Thoracic aorta (tissue), 2 donors: ENCODE measurements around the gene MBD5. TPM values are rescaled to one million over a fixed set of nuclear protein-coding genes. Genes with fewer than 3 reads are reported as not detected.

ENCODE experiments used
- ATAC-seq: fragments of 150-250 bp; one replicate; pipeline ENCODE4 v1.8.0; 2017; ENCODE audit warnings: low read depth; ENCODE audit not compliant: insufficient number of reproducible peaks, low FRiP score
- DNase-seq: peaks from one replicate; pipeline ENCODE4 v3.0.0-alpha.2; 2020; ENCODE audit warnings: low spot score
- H3K27ac ChIP-seq, 2 donors: fragments of 200-600 bp; sonication (generic); 1 replicate in 1 of 2; 2 replicates in 1 of 2; pipeline ENCODE4 v1.5.1; 2016; ENCODE audit warnings: mild to moderate bottlenecking in 2 of 2, moderate library complexity in 2 of 2
- H3K27me3 ChIP-seq: fragments of 200-600 bp; sonication (generic); replicated peaks from 2 replicates; pipeline ENCODE4 v1.6.0; 2016; ENCODE audit warnings: mild to moderate bottlenecking; ENCODE audit not compliant: insufficient read depth
- H3K36me3 ChIP-seq: fragments of 200-600 bp; sonication (generic); one replicate; pipeline ENCODE4 v1.5.1; 2016
- H3K4me1 ChIP-seq, 2 donors: fragments of 200-600 bp; sonication (generic); 1 replicate in 1 of 2; 2 replicates in 1 of 2; pipeline versions ENCODE4 v1.5.1 to v1.6.0; 2016; ENCODE audit warnings: low read depth in 2 of 2, mild to moderate bottlenecking in 1 of 2; ENCODE audit not compliant: control insufficient read depth in 1 of 2
- H3K4me3 ChIP-seq: fragments of 200-600 bp; sonication (generic); 2 replicates; pipeline ENCODE4 v1.5.1; 2016; ENCODE audit warnings: mild to moderate bottlenecking
- H3K9me3 ChIP-seq: fragments of 200-600 bp; sonication (generic); 2 replicates; pipeline ENCODE4 v1.5.1; 2016
- total RNA-seq, 2 donors: library from RNA; depleted of rRNA; stranded (reverse); fragments of >200 nt; gene quantifications; one replicate each; pipeline versions ENCODE4 v1.1.0 to v1.2.3, GENCODE V29; 2016
- TF ChIP-seq, protein P1 (sequence below): fragments of 200-600 bp; sonication (generic); IDR thresholded peaks from one replicate; pipeline ENCODE4 v1.5.1; 2019; ENCODE audit warnings: antibody characterized with exemption

The MBD5 gene
- total RNA-seq, 2 donors from 2014 or later = 35.1 to 50.3 TPM

- no peak overlapping the region for H3K4me3 ChIP-seq
- no peak overlapping the region for H3K27ac ChIP-seq
- TF ChIP-seq, protein P1, sequence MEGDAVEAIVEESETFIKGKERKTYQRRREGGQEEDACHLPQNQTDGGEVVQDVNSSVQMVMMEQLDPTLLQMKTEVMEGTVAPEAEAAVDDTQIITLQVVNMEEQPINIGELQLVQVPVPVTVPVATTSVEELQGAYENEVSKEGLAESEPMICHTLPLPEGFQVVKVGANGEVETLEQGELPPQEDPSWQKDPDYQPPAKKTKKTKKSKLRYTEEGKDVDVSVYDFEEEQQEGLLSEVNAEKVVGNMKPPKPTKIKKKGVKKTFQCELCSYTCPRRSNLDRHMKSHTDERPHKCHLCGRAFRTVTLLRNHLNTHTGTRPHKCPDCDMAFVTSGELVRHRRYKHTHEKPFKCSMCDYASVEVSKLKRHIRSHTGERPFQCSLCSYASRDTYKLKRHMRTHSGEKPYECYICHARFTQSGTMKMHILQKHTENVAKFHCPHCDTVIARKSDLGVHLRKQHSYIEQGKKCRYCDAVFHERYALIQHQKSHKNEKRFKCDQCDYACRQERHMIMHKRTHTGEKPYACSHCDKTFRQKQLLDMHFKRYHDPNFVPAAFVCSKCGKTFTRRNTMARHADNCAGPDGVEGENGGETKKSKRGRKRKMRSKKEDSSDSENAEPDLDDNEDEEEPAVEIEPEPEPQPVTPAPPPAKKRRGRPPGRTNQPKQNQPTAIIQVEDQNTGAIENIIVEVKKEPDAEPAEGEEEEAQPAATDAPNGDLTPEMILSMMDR = no peak
- ATAC-seq (no peak), DNase-seq (no peak)
- no peaks in the 10 kb centered on the region for H3K9me3 ChIP-seq
- peaks cover 2 to 9% of the 10 kb centered on the region in 2 donors for H3K4me1 ChIP-seq
- H3K27me3 ChIP-seq = no peaks in the 10 kb centered on the region
- H3K36me3 ChIP-seq = no peaks in the 10 kb centered on the region
These were observed 458.5 kb downstream of the MBD5 start for GRCh38 chr2:148479398-148479797.

- Histone ChIP-seq H3K4me1 (peaks cover 2 to 9% of the 10 kb centered on the region in 2 donors), H3K36me3 (no peaks in the 10 kb centered on the region), H3K27ac (no peak overlapping the region), H3K4me3 (no peak overlapping the region), H3K27me3 (no peaks in the 10 kb centered on the region), H3K9me3 (no peaks in the 10 kb centered on the region)
- ATAC-seq (no peak), DNase-seq (no peak)
- TF ChIP-seq, protein P1 = no peak
These were observed 462.8 kb downstream of the MBD5 start for GRCh38 chr2:148483665-148484064.

DNA sequence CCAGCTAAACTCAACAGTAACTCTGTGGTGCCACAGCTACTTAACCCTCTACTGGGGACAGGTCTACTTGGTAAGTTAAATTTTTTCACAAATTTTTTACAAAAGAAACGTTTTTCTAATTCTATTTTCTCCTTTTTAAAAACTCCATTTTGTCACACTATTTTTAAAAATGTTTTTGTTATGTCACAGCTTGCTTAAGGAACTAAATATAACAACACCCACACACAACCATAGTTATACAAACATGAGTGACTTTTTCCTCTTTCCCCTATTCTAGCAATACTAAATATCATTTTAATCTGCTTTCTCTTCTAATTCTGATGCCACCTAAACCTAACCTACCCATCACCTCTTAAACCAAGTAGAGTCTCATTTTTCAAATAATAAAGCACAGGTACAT, 463.2 kb downstream of the MBD5 start:
- ATAC-seq (no peak), DNase-seq (no peak)
- H3K27ac ChIP-seq = no peak overlapping the region
- no peaks in the 10 kb centered on the region for H3K27me3 ChIP-seq
- TF ChIP-seq, protein P1 = no peak
- H3K36me3 ChIP-seq = no peaks in the 10 kb centered on the region
- no peak overlapping the region for H3K4me3 ChIP-seq
- H3K9me3 ChIP-seq = no peaks in the 10 kb centered on the region
- H3K4me1 ChIP-seq = peaks cover 2 to 9% of the 10 kb centered on the region in 2 donors

DNA sequence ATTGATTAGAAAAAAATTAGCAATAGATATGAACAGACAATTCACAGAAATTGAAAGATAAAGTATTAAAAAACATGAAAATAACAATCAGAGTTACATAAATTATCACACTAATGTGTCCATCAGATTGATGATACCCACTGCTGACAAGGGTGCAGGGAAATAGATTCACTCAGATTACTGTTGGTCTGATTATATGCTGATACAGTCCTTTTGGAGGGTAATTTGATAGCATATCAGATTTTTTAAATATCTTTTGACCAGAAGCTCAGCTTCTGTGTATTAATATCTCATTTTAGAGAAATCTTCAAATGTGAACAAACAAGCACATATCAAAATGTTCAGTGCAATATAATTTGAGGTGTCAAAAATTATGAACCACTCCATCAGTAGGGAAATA, 465.8 kb downstream of the MBD5 start:
- H3K36me3 ChIP-seq = no peaks in the 10 kb centered on the region
- H3K4me1 ChIP-seq = peaks cover 2 to 9% of the 10 kb centered on the region in 2 donors
- H3K27ac ChIP-seq = no peak overlapping the region
- no peaks in the 10 kb centered on the region for H3K27me3 ChIP-seq
- no peaks in the 10 kb centered on the region for H3K9me3 ChIP-seq
- no peak overlapping the region for H3K4me3 ChIP-seq
- no peak for ATAC-seq
- DNase-seq = no peak
- TF ChIP-seq, protein P1 = no peak

- Histone ChIP-seq H3K9me3 (no peaks in the 10 kb centered on the region), H3K27ac (no peak overlapping the region), H3K4me3 (no peak overlapping the region), H3K4me1 (peaks cover 2 to 9% of the 10 kb centered on the region in 2 donors), H3K36me3 (no peaks in the 10 kb centered on the region), H3K27me3 (no peaks in the 10 kb centered on the region)
- TF ChIP-seq, protein P1 = no peak
- ATAC-seq (no peak), DNase-seq (no peak)
These were observed 466.5 kb downstream of the MBD5 start for GRCh38 chr2:148487439-148487838.
